GM19452 (cell line): ENCODE measurements around the gene LARGE1.

ENCODE experiments used
- ATAC-seq: cut with Tn5 transposase; IDR thresholded peaks from one replicate; pipeline ENCODE4 v1.9.1; 2021; ENCODE audit not compliant: unreplicated experiment

Gene LARGE1

DNA sequence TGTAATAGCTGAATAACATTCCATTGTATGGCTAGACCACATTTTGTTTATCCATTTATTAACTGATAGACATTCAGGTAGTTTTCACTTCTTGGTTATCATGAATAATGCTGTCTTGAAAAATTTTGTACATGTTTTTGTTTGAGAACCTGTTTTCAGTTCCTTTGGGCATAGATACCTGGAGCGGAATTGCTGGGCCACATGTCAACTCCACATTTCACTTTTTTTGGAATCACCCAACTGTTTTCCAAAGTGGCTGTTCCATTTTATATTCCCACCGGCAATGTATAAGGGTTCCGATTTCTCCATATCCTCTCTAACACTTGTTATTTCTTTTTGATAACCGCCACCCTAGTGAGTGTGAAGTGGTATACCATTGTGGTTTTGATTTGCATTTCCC is 184.3 kb downstream of the LARGE1 start:
- no peak for ATAC-seq

DNA sequence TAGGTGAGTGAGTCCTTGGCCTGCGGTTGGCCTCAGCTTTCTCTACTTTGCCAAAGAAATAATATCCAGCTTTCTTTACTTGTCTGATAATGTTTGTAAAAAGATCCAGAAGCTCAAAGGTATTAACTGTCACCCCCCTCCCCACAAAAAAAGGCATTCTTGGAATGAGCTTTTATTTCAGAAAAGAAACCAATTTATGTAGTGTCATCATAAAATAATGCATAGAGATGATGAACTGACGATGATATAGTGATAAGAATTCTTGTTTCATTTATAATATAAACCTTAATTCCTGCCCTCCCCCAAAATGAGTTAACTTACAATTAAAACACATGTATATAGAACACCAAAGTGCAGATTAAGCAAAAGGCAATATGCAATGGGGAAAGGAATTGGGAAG is 191.4 kb downstream of the LARGE1 start:
- no peak for ATAC-seq

DNA sequence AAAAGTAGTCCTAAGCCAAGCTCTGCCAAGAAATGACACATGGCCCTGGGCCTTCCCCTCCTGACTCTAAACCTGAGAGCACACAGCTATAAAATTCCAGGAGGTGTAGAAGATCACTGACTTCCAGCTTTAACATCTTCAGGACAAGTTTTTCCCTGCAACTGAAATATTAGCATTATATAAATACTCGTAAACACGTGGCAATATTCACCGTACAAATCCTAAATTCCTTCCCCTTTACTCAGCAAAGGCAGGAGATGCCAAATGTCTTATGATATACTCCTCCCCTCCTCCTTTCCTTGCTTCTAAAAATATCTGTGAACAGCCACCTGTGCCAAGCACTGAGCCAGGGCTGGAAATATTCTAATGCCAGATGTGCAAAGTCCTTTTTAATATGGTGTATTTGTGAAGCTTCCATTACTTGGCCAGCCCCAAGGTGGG is 194.0 kb downstream of the LARGE1 start:
- ATAC-seq, result no peak

DNA sequence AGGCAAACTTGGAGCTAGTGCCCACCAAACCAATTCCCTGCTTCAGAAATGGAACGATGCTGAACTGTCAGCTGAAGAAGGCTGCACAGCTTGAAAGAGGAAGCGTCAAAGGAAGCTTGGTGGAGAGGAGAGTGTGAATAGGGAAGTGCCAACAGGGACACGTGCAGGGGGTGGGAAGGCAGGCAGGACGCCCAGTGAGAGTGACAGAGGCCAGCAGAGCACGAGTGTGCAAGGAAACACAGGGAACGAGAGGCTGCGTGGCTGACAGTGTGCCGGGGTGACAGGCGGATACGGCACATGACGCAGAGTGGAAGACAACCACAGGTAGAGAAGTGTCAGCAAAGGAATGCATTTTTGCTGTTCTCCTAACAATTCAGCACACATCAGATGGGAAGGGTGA is 196.4 kb downstream of the LARGE1 start:
- no peak for ATAC-seq

DNA sequence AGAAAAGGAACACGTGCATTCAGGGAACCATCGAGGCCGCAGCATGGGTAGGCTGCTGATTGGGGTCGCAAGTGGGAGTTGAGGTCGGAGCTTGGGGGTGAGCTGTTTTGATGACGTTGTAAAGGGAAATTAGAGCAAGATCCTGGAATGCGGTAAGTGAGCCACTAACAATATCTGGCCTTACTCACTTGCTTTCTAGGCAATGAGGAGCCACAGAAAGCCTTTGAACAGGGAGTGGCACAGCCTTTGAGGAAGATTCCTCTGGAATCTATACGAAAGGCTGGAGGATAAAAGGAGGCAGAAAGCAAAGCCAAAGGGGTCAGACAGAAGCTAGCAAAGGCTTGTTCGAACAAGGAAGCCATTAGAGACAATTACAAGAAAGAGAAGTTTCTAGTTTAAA is 197.5 kb downstream of the LARGE1 start:
- no peak for ATAC-seq

DNA sequence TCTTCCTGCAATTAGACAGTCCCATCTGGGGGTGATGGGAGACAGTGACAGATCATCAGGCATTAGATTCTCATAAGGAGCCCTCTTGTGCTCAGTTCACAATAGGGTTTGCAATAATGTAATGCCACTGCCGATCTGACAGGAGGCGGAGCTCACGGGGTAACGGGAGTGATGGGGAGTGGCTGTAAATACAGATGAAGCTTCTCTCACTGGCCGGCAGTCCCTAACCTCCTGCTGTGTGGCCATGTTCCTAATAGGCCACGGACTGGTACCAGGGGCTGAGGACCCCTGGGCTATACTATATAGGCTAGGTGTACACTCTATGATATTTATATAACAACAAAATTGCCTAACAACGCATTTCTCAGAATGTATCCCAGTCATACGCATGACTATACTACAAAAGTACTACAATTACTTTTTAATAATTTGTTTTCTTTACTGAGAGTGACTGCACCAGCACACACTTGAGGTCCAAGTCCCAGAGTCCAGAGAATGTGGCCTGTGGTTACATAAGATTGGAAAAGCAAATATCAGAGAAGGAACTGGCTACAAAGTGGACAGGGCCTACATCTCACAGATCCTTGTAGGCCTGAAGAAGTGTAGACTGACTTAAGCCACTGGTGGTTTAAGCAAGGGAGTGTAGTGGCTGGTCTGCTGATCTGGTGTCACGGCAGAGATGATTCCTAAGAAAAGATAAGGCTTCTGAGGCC is 200.0 kb downstream of the LARGE1 start:
- no peak for ATAC-seq

DNA sequence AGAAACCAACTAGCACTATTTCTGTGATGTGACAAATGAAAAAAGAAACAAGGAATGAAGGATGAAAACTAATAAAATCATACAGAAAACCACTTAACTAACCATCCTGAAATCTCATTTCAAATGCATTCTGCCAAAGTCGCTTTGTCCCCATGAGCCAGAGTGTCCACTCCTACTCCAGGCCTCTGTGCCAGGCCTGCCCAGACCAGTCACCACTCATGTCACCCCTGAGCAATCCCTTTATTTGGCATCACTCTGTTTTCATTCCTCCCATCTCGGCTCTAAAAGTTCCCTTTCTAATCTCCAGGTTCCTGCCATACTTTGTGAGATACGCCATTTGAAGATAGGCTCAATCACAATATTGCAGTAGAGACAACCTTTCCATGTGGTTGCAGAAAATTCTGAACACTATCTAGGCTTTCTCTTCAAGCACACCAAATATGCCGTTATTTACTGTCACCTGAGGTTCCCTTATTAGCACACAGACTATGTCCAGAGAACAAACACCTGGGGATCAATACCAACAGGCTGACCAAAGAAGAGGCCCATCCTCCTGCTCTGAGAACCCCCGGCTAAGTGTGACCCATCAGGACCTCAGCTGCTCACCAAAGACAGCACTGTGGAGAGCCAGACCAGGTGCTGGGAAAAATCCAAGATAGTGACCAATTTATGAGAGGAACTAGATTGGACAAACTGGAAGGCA is 202.4 kb downstream of the LARGE1 start:
- no peak for ATAC-seq

DNA sequence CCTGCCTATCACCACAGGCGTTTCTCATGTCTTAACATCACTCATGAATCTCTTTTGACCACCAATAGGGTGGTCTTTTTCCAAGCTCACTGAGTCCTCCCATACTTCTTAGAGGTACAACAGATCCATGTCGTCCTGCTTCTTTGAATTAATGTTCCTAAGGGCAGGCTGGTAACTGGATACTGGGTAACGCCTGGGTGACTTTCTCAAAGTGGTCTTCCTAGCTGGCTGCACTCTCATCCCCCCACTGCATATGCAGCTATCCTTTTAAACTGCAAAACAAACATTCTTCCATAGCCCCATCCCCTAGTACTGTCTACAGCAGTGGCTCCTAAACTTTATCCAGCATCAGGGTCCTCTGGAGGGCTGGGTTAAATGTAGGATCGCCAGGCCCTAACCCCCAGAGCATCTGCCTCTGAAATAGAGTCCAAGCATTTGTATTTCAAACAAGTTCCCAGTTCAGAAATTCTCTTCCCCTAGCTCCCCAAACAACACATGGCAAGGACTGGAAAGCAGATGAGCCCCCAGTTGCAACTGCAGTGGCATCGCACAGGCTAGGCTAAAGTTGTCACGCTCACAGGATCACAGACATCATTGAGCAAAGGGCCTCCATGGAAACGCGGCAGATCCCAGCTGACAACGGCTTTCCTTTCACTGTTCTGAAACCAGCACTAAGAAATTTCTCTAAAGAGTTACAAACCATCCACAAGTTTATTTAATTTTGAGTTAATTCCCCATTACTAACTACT is 204.9 kb downstream of the LARGE1 start:
- no peak for ATAC-seq

DNA sequence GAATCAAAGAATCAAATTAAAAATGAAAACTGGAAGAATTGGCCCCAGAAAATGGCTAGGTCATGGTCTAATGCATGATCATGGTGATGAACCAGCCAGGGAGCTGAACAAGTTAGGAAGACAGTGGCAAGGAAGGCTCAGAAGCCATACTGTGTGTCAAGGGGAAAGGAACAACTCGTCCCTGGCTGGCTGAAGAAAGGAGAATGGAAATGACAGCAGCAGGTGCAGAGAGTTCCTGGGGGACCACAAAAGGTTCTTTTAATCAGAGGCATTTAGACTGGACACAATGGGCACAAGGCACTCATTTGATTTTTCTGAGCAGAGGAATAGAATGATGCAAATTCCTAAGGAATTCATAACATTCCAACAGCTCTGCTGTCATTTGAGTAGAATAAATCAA is 209.9 kb downstream of the LARGE1 start:
- ATAC-seq, result no peak

DNA sequence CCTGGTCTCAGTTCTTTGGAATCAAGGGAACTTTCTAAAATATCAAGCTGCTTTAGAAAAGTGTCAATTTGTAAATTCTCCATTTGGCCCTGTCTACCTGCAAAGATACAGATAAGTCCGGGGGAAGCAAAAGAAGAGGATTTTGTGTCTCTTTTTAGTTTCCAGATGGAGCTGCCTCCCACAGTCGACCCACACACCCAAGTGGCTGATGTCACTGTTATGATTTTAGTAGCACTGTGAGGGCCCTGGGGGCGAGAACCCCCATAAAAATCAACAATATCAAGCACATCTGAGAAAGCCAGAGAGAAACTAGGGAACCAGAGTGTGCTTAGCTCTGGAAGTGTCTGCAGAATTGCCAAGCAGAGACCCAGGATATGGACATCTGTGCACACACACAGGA is 212.7 kb downstream of the LARGE1 start:
- no peak for ATAC-seq

DNA sequence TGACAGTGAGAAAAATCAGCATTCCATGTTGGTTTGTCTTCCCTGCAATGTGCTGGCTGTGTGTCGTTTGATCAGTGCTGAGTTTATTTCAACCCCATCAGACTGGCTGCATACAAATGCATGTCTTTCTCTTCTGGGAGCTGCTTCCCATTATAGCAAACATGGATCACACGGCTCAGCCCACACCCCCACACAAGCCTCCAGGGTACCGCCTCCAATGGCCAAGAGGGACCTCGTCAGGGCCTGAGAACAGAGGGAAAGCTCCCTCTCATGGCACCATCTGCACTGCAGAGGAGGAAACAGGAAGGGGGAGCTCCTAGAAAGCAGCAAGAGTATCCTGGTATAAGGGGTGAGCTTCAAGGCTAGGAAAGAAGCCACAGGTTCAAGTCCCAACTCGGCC is 214.2 kb downstream of the LARGE1 start:
- ATAC-seq, result no peak

DNA sequence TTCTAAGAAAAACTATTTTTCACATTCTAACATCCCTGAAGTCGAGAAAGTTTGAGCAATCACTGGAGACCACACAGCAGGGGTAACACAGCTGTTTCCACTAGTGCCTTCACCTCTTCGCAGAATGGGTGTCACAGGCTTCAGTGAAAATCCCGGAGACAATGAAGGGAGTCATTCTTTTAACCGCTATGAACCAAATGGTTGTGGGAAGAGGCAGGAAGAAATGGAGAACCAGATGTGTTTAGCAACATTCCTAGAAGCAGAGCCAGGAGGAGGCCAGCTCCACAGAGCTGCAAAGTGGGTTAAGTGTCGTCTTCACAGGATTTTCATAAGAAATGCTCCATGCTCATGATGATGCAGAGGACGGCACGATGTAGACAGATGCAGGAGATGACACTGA is 221.1 kb downstream of the LARGE1 start:
- ATAC-seq, result no peak

DNA sequence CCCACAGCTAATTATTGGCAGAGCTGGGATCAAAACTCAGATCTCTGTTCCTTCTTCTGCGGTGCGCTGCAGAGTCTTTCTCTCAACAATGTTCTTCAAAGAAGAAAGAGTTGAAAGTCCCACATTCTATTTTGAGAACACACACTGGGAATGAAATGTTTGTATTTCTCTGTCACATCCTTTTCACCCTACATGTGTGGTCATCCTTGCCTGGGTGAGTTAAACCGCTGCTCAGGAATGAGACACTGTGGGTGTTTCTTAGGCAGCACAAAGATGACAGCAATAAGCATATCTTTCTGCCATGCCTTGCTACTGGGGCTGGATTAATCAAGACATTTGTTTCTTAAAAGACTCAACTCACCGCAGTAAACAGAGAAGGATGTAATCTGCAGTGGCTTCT is 222.6 kb downstream of the LARGE1 start:
- no peak for ATAC-seq

DNA sequence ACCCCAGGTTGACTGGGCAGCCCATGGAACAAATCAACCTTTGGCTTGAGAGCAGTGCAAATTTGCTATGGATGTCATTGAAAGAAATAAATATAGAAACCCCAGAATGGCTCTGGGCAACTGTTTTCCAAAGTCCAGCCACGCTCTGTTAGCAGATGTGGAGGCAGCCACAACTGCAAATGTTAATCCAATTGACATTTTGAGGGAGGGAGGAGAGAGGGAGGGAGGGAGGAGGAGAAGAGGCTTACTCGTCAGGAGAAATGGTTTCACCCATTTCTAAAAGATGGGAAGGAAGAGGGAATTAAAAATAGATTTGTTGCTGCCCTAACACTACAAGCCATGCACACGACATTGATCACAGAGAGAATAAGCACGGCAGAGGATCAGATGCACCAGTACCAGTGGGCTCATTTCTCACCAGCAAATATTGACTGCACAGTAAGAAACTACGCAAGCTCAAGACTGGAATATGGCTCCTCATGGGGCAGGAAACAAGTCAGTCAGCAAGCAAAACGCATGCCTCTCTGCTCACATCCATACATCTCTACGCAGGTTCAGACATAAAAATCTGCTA is 229.1 kb downstream of the LARGE1 start:
- no peak for ATAC-seq

DNA sequence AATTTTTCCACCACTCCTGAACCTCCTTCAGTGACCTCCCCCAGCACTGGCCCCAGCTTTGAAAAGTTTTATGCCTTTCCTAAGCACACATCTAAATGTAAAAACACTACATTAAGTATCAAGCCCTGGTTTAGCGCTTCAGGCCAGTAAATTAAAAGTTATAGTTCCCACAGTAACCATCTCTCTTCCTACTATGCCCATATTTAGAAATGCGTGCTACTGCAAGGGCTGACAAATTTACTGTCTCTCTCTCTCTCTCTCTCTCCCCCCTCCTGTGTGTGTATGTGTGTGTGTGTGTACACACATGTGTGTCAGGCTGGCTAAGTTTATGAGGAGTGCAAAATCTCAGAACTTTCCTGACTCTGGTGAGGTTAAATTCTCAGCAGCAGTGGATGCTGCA is 231.4 kb downstream of the LARGE1 start:
- ATAC-seq, result no peak

DNA sequence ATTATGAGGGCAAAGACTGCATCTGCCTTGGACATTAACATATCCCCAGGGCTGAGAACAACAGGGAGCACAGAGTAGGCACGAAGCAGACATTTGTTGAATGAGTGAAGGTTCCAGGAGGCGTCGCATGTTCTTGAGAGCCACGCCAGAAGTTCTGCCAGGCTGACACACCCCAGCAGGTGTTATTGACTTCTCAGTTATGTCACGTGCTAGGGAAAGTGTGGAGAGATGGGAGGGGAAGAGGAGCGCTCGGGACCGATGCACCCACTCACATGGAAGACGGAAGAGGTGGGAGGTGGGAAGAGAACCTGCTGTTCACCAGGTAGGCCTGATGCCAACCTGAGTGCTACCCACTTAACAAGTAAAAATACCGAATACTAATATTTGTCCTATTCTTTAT is 232.8 kb downstream of the LARGE1 start:
- no peak for ATAC-seq

DNA sequence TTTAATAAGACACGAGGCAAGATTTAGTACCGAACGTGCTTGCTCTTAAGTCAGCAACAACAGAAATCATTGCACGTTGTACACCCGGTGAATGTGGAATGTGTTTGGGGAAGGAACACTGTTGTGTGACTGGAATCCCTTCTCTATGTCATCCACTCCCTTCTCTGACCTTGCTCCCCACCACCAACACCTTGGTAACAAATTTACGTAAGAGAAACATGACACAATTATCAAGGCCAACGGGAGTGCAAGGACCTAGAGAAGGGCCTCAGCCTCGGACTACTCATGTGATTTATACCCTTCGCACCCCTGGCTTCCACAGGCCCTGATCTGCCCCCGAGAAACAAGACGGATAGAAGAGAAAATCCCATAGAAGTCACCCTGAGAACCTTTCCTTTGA is 236.2 kb downstream of the LARGE1 start:
- ATAC-seq, result no peak

DNA sequence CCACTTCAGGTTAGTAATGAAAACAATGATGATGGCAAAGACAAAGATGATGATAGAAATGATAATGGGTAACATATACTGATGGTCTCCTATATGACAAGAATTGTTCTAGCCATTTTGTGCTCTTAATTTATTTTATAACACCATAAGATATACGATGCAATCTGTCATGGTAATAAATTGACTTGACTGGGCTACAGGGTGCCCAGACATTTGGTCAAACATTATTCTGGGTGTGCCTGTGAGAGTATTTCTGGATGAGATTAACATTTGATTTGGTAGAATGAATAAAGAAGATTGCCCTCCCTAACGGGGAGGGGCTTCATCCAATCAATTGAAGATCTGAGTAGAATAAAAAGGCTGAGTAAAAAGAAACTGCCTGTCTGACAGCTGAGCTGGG is 237.3 kb downstream of the LARGE1 start:
- ATAC-seq, result no peak

DNA sequence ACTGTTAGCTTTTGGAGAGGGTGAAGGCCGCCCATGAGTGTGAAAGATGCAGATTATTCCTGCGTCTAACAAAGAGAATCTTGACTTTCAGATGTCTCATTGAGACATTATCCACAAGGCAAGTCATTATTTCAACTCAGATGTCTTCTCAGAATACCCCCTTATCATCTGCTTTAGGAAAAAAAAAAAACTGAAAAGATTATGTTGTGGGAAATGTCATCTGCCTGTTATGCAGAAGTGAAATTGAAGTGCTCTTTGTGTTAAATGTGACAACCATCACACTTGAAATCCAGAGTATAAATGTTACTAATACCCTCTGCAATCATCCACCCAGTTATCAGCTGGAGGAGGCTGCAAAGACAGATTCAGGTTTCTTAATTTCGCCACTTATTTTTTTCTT is 239.6 kb downstream of the LARGE1 start:
- no peak for ATAC-seq

DNA sequence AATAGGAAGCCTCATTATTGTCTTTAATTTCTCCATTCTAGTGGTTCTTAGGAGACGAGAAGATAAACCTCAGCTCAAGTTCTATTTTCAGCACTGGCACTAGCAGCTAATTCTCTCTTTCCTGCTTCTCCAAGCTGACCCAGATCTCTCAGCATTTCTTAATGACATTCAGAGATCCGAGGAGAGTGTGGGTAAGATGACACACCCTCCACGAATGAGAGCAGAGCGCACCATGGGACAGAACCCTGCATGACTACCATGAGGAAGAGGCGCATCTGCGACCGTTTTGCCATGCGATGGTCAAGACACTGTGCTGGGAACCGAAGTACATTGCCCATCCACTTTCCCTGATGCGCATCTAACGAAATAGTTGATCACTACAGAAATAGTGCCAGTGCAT is 241.8 kb downstream of the LARGE1 start:
- ATAC-seq, result no peak

DNA sequence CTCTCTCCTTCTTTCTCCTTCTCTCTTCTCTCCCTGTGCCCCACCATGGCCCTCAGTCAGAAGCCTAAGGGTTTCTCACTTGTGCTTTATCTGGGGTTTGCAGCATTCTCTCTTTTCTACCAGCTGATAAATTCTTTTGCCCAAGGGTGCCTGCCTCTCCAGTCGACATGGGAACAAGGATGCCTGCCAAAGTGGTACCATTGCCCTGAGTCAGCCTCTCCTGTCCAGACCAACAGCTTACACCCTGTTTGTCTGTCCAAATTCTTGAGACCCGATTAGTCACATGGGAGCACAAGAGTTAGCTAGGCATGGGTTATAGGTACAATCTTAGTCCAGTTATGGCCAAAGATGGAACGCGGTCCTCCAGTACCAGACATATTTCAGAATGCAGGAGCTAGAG is 242.7 kb downstream of the LARGE1 start:
- ATAC-seq, result no peak

DNA sequence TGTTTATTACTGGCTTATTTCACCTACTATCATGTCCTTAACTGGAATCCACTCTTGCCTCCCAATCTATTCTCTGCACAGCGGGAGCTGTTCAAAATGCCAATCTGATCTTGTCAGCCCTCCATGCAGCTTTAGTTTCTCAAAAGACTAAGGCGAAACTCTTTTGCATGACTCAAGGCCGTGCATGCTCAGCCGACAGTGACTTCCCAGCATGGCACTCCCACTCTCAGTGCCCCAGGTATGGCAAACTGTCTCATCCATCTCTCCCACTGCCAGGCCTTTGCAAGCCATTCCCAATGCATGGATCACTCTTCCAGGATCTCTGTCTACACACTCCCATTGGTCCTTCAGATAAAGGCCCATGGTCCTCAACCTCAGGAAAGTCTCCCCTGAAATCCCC is 245.9 kb downstream of the LARGE1 start:
- ATAC-seq, result no peak
